ENCODE measurements around the gene HMCES. TPM values are rescaled to one million over a fixed set of nuclear protein-coding genes. Genes with fewer than 3 reads are reported as not detected.

Gene HMCES
- total RNA-seq, 2 donors from 2014 or later: 45.0 to 53.7 TPM

DNA sequence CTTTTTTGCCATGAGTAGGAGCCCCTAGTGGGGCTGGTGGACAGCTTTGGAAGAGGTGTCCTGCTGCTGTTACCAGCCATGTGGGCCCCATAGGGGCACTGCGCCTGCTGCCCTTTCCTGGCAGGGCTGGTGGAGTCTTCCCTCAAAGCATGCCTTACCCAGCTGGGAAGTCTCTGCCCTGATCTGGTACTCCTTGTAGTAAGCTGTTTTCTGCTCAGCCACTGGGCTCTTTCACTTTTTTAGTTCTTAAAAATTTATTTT is 26.2 kb downstream of the HMCES start:
- intact Hi-C loops (cut with DNase I): no loop called here
- Histone ChIP-seq H3K4me3 (no peak overlapping the region), H3K9ac (ENCODE audit: low read depth in 2 of 2, low read length in 2 of 2) (no peak overlapping the region), H3K9me3 (no peaks in the 10 kb centered on the region), H3K36me3 (no peaks in the 10 kb centered on the region), H3K4me1 (no peaks in the 10 kb centered on the region), H3K27ac (no peak overlapping the region), H3K27me3 (no peaks in the 10 kb centered on the region)
- DNase-seq: no peak
- TF ChIP-seq, protein P1, sequence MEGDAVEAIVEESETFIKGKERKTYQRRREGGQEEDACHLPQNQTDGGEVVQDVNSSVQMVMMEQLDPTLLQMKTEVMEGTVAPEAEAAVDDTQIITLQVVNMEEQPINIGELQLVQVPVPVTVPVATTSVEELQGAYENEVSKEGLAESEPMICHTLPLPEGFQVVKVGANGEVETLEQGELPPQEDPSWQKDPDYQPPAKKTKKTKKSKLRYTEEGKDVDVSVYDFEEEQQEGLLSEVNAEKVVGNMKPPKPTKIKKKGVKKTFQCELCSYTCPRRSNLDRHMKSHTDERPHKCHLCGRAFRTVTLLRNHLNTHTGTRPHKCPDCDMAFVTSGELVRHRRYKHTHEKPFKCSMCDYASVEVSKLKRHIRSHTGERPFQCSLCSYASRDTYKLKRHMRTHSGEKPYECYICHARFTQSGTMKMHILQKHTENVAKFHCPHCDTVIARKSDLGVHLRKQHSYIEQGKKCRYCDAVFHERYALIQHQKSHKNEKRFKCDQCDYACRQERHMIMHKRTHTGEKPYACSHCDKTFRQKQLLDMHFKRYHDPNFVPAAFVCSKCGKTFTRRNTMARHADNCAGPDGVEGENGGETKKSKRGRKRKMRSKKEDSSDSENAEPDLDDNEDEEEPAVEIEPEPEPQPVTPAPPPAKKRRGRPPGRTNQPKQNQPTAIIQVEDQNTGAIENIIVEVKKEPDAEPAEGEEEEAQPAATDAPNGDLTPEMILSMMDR (IDR thresholded peaks at IDR 0.05): no peak

DNA sequence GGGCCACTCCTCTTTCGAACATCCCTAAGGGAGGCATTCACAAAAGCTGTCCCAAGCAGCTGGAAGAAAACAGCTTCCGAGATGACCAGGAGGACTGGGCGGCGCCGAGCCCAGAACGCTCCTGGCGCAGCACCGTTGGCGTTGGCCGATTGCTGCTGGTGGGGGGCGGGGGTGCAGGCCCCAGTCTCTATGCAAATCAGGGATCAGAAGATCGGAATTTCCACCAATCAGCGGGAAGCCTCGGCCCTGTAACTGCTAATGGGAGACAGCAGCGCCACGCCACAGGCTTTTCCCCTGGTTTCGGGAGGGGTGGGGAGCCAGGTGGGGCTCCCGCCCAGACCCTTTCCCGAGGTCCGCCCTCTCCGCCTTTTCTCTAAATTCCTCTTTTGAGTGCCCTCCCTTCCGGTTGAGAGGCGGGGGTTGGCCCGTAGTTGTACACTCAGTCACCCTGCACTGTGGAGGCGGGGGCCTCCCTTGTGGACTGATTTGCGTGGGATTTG is 27.0 kb downstream of the HMCES start:
- no peak overlapping the region for H3K27ac ChIP-seq
- TF ChIP-seq, protein P1 (IDR thresholded peaks at IDR 0.05): no peak
- peak; percentile 57 for DNase-seq
- no peaks in the 10 kb centered on the region for H3K27me3 ChIP-seq
- no peak overlapping the region for H3K9ac ChIP-seq (ENCODE audit: low read depth in 2 of 2, low read length in 2 of 2)
- intact Hi-C loops (cut with DNase I): no loop called here
- H3K4me3 ChIP-seq: peak overlapping the region; percentile 0
- no peaks in the 10 kb centered on the region for H3K9me3 ChIP-seq
- H3K36me3 ChIP-seq: no peaks in the 10 kb centered on the region
- no peaks in the 10 kb centered on the region for H3K4me1 ChIP-seq

- Histone ChIP-seq H3K9me3 (no peaks in the 10 kb centered on the region), H3K9ac (ENCODE audit: low read depth in 2 of 2, low read length in 2 of 2) (no peak overlapping the region), H3K4me3 (no peak overlapping the region), H3K27me3 (no peaks in the 10 kb centered on the region), H3K4me1 (no peaks in the 10 kb centered on the region), H3K27ac (no peak overlapping the region), H3K36me3 (no peaks in the 10 kb centered on the region)
- no peak for DNase-seq
- intact Hi-C loops (cut with DNase I): no loop called here
- TF ChIP-seq, protein P1 (IDR thresholded peaks at IDR 0.05): no peak
These were observed 30.0 kb downstream of the HMCES start for GRCh38 chr3:129308636-129309035.

- H3K4me1 ChIP-seq: no peaks in the 10 kb centered on the region
- no peak overlapping the region for H3K4me3 ChIP-seq
- TF ChIP-seq, protein P1 (IDR thresholded peaks at IDR 0.05): no peak
- H3K27me3 ChIP-seq: no peaks in the 10 kb centered on the region
- no peaks in the 10 kb centered on the region for H3K36me3 ChIP-seq
- no peak overlapping the region for H3K27ac ChIP-seq
- intact Hi-C loops (cut with DNase I): no loop called here
- no peak for DNase-seq
- H3K9me3 ChIP-seq: no peaks in the 10 kb centered on the region
- H3K9ac ChIP-seq (ENCODE audit: low read depth in 2 of 2, low read length in 2 of 2): no peak overlapping the region
These were observed 31.7 kb downstream of the HMCES start for GRCh38 chr3:129310111-129311011.

- TF ChIP-seq, protein P1 (IDR thresholded peaks at IDR 0.05): no peak
- H3K27ac ChIP-seq: no peak overlapping the region
- intact Hi-C loops (cut with DNase I): no loop called here
- H3K4me1 ChIP-seq: no peaks in the 10 kb centered on the region
- H3K9ac ChIP-seq (ENCODE audit: low read depth in 2 of 2, low read length in 2 of 2): no peak overlapping the region
- no peaks in the 10 kb centered on the region for H3K9me3 ChIP-seq
- H3K4me3 ChIP-seq: no peak overlapping the region
- DNase-seq: no peak
- no peaks in the 10 kb centered on the region for H3K36me3 ChIP-seq
- H3K27me3 ChIP-seq: no peaks in the 10 kb centered on the region
These were observed 32.6 kb downstream of the HMCES start for GRCh38 chr3:129311054-129311902.

Measured in colonic mucosa (tissue), 4 donors.